ENCODE results near the gene DOLK. TPM values are rescaled to one million over a fixed set of nuclear protein-coding genes. Genes with fewer than 3 reads are reported as not detected.

The DOLK gene
- total and polyA plus RNA-seq, 2 donors (not counting 1 experiment from before 2014, with no cell fraction given) = 3.0 to 12.2 TPM

GRCh38 chr9:128913995-128914772 is 33.2 kb downstream of the DOLK start:
- Histone ChIP-seq H2AFZ (ENCODE audit: insufficient read depth, low read depth, low read length, poor library complexity, severe bottlenecking) (no peak overlapping the region), H3K4me3 (ENCODE audit: control extremely low read depth in 1 of 5, extremely low read depth in 1 of 5, insufficient read depth in 1 of 5, low read depth in 2 of 5, low read length in 4 of 5) (no peak overlapping the region), H3K27me3 (replicated peaks in 1 of 4; ENCODE audit: control extremely low read depth in 1 of 4, control insufficient read depth in 3 of 4, insufficient read depth in 4 of 4, low read length in 3 of 4) (no peaks in the 10 kb centered on the region), H3K36me3 (replicated peaks in 1 of 2; ENCODE audit: control extremely low read depth in 1 of 2, control insufficient read depth in 1 of 2, extremely low read depth in 1 of 2, insufficient read depth in 2 of 2, low read length in 1 of 2) (peaks cover 0 to 38% of the 10 kb centered on the region in 2 experiments), H3K9ac (ENCODE audit: low read length) (no peak overlapping the region), H3K9me3 (ENCODE audit: control extremely low read depth in 1 of 3, control insufficient read depth in 2 of 3, insufficient read depth in 1 of 3, low read length in 2 of 3) (no peaks in the 10 kb centered on the region), H3K4me1 (ENCODE audit: control insufficient read depth in 2 of 2, insufficient read depth in 2 of 2, low read length in 2 of 2) (no peaks in the 10 kb centered on the region), H3K27ac (ENCODE audit: low read length in 2 of 2) (no peak overlapping the region), H3K79me2 (ENCODE audit: control insufficient read depth, insufficient read depth, low read length) (peaks cover 54% of the 10 kb centered on the region), H4K20me1 (ENCODE audit: control insufficient read depth, insufficient read depth, low read length, poor library complexity, severe bottlenecking) (peaks cover 29% of the 10 kb centered on the region), H3K4me2 (replicated peaks; ENCODE audit: low read depth, low read length, poor library complexity, severe bottlenecking) (no peak overlapping the region)
- no peaks in the 10 kb centered on the region for H3K9me3 Mint-ChIP-seq (ENCODE audit: insufficient read depth)
- no peak overlapping the region for H3K4me3 Mint-ChIP-seq
- POLR2A ChIA-PET = no interaction called here
- intact Hi-C loops (cut with micrococcal nuclease) = no loop called here
- H3K27ac Mint-ChIP-seq = no peak overlapping the region
- 92% methylated on average over 21 of the region's 23 CpGs for WGBS (ENCODE audit: insufficient coverage)
- ATAC-seq (ENCODE audit: low read depth) (no peak), DNase-seq (no peak)
- peaks cover 5% of the 10 kb centered on the region for H3K4me1 Mint-ChIP-seq
- no peak for TF ChIP-seq EZH2 (IDR thresholded peaks at IDR 0.05; ENCODE audit: borderline replicate concordance, insufficient read depth, low read depth, low read length, poor library complexity, severe bottlenecking)
- TF ChIP-seq CTCF (IDR thresholded peaks at IDR 0.05) = no peak
- no peaks in the 10 kb centered on the region for H3K27me3 Mint-ChIP-seq
- CTCF ChIA-PET = no interaction called here

GRCh38 chr9:128913048-128913900 is 34.1 kb downstream of the DOLK start:
- DNase-seq (no peak), ATAC-seq (ENCODE audit: low read depth) (no peak)
- Histone ChIP-seq H3K27me3 (replicated peaks in 1 of 4; ENCODE audit: control extremely low read depth in 1 of 4, control insufficient read depth in 3 of 4, insufficient read depth in 4 of 4, low read length in 3 of 4) (no peaks in the 10 kb centered on the region), H4K20me1 (ENCODE audit: control insufficient read depth, insufficient read depth, low read length, poor library complexity, severe bottlenecking) (peaks cover 31% of the 10 kb centered on the region), H3K79me2 (ENCODE audit: control insufficient read depth, insufficient read depth, low read length) (peaks cover 63% of the 10 kb centered on the region), H3K9ac (ENCODE audit: low read length) (no peak overlapping the region), H3K4me2 (replicated peaks; ENCODE audit: low read depth, low read length, poor library complexity, severe bottlenecking) (no peak overlapping the region), H3K4me3 (ENCODE audit: control extremely low read depth in 1 of 5, extremely low read depth in 1 of 5, insufficient read depth in 1 of 5, low read depth in 2 of 5, low read length in 4 of 5) (no peak overlapping the region), H3K4me1 (ENCODE audit: control insufficient read depth in 2 of 2, insufficient read depth in 2 of 2, low read length in 2 of 2) (no peaks in the 10 kb centered on the region), H2AFZ (ENCODE audit: insufficient read depth, low read depth, low read length, poor library complexity, severe bottlenecking) (no peak overlapping the region), H3K9me3 (ENCODE audit: control extremely low read depth in 1 of 3, control insufficient read depth in 2 of 3, insufficient read depth in 1 of 3, low read length in 2 of 3) (no peaks in the 10 kb centered on the region), H3K36me3 (replicated peaks in 1 of 2; ENCODE audit: control extremely low read depth in 1 of 2, control insufficient read depth in 1 of 2, extremely low read depth in 1 of 2, insufficient read depth in 2 of 2, low read length in 1 of 2) (peaks cover 0 to 47% of the 10 kb centered on the region in 2 experiments), H3K27ac (ENCODE audit: low read length in 2 of 2) (no peak overlapping the region)
- ChIA-PET CTCF (no interaction called here), POLR2A (no interaction called here)
- intact Hi-C loops (cut with micrococcal nuclease) = no loop called here
- Mint-ChIP-seq H3K4me3 (no peak overlapping the region), H3K27me3 (no peaks in the 10 kb centered on the region), H3K9me3 (ENCODE audit: insufficient read depth) (no peaks in the 10 kb centered on the region), H3K4me1 (peaks cover 5% of the 10 kb centered on the region), H3K27ac (no peak overlapping the region)
- TF ChIP-seq EZH2 (IDR thresholded peaks at IDR 0.05; ENCODE audit: borderline replicate concordance, insufficient read depth, low read depth, low read length, poor library complexity, severe bottlenecking) (no peak), CTCF (IDR thresholded peaks at IDR 0.05) (no peak)
- WGBS (ENCODE audit: insufficient coverage) = 98% methylated on average over 15 of the region's 15 CpGs
